Activated CD4-positive, alpha-beta T cell treated with anti-CD3 and anti-CD28 coated beads, Interleukin-10, Interleukin-2, amounts not matched to agents 100 ng/mL and 50 ng/mL, durations not matched to agents 16 hours and 8 hours (primary cell): ENCODE data around the gene NAT8L.
A peak's percentile ranks its signal among the peaks of the same experiment; 100 is the strongest.
"Not testable (repeated sequence)": the region's sequence is repeated elsewhere in the genome, so short reads cannot be mapped to it uniquely, and the experiment has no call there.

Experiments used
- DNase-seq: peaks from one replicate; pipeline ENCODE4 v3.0.0-alpha.2; 2020

Gene NAT8L

DNA sequence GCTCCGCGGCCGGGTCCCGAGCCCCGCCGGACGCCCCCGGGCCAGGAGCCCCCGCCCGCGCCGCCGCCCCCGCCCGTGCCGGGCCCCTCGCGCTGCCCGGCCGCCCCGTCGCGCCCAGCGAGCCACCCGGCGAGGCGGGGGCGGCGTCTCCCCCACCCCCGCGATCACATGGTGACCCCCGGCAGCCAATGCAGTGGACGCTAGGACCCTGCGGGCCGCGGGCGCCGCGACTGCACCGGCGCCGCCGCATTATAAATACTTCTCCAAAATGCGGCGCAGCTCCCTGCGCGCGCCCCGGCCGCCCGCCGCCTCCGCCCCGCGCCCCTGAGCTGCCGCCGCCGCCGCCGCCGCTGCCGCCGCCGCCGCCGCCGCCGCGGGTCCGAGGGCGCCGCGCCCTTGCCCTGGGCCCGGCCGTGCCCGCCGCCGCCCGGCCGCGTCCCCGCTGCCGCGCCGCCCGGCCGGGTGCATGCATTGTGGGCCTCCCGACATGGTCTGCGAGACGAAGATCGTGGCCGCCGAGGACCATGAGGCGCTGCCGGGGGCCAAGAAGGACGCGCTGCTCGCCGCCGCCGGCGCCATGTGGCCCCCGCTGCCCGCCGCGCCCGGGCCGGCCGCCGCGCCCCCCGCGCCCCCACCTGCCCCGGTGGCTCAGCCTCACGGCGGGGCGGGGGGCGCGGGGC lies at the start of gene NAT8L:
Gene NAT8L (plus strand): TSS at position 282 of the 680 bp plus-strand sequence. CDS start 185 bp downstream, at position 467.
- DNase-seq, result no peak

DNA sequence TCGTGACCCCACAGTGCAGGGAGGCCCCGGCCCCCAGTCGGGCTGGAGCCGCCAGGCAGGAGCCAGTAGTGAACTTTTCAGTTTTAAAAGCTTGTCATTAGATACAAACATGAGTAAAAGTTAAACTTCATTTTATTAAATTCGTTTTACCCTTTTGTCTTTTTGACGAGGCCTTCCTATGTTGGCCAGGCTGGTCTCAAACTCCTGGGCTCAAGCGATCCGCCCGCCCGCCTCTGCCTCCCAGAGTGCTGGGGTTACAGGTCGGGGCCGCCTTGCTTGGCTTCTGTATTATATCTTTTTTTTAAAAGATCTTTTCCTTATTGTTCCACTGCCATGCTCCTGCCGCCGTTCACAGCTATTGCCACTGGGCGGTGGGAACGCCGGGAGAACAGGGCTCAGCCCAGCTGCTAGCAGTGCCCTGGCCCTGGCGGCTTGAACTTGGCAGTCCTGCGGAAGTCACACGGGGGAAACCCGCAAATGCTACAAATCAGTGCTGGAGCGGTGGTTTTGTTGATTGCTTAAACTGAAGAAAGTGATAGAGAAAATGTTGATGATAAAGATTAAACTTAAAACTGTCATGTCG lies 49.4 kb upstream of the NAT8L start:
- DNase-seq, result peak; percentile 74

GRCh38 chr4:2011583-2011982 lies 47.5 kb upstream of the NAT8L start:
- DNase-seq, result no peak

- DNase-seq, result no peak
Observed at GRCh38 chr4:2015008-2015407, 44.1 kb upstream of the NAT8L start.

GRCh38 chr4:2021358-2022018 lies 37.6 kb upstream of the NAT8L start:
- not testable (repeated sequence) for DNase-seq

- no peak for DNase-seq
Observed at GRCh38 chr4:2024683-2025082, 34.4 kb upstream of the NAT8L start.

DNA sequence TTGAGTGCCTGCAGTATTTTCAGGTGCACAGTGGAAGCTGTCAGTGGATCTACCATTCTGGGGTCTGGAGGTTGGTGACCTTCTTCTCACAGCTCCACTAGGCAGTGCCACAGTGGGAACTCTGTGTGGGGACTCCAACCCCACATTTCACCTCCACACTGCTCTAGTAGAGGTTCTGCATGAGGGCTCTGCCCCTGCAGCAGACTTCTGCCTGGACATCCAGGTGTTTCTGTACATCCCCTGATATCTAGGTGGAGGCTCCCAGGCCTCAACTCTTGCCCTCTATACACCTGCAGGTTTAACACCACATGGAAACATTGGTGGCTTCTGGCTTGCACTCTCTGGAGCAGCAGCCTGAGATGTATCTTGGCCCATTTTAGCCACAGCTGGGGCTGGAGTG lies 33.3 kb upstream of the NAT8L start:
- no peak for DNase-seq

GRCh38 chr4:2027120-2027519 lies 32.0 kb upstream of the NAT8L start:
- DNase-seq, result not testable (repeated sequence)

- not testable (repeated sequence) for DNase-seq
Observed at GRCh38 chr4:2031161-2031560, 28.0 kb upstream of the NAT8L start.

DNA sequence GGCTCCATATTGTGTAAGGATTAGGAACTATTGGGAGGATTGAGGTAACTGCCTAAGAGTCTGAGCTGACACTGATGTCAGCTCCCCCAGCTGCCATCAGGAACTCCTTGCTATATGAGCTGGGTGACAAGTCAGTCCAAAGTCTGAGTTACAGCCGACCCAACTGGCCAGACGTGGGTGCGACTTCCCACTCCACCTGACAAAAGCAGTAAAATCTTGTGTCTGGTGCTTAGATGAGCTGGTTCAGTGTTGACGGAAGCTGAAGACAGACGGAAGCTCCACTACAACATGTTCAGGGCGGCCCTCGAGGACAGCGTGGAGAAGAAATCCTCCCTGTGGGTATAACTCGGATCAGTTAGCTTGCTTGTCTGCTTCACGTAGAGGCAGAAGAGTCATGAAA lies 22.8 kb upstream of the NAT8L start:
- no peak for DNase-seq

DNA sequence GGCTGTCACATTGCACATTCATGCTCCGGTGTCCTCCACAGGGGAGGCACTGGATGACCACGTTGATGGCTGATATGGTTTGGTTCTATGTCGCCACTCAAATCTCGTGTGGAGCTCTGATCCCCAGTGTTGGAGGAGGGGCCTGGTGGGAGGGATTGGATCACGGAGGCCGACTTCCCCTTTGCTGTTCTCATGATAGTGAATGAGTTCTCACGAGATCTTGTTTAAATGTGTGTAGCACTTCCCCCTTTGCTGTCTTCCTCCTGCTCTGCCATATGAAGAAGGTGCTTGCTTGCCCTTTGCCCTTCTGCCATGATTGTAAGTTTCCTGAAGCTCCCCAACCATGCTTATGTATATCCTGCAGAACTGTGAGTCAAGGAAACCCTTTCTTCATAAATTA lies 22.3 kb upstream of the NAT8L start:
- no peak for DNase-seq

DNA sequence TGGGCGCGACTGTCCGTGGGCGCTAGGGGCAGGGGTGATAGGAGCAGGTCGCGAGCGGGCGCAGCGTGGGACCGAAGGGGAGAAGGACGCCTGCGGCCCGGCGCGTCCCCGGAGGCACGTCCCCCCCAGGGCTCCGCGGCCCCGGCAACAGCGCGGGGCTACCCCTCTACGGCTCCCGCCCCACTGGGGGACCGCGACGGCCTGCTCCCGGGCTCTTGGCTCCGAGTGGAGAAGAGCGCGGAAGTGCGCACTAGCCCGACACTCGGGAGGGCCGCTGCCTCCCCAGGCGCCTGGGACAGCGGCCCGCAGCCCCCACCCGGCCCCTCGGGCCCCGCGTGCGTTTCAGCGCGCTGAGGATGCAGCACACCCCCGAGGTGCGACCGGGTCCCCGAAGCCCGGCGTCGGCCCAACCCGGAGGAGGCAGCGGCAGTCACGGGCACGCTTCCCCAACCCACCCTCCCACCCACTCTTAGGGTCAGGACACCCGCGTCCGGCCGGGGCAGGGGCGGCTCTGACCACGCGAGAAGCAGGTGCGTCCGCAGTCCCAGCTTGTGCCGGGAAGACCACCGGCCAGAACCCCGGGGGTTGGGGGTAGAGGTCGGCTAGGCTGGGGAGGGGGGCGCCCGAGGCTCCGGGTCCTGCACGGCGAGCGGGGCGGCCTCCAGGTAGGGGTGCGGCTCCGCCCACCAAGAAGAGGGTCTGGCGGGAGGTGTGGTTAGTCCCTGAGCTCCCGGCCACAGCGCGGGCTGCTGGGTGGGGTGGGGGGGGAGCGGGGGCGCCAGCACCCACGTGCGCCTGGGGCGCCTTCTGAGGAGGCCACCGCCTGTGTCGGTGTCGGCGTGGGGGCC lies 18.5 kb upstream of the NAT8L start:
- no peak for DNase-seq

- peak; percentile 94 for DNase-seq
Observed at GRCh38 chr4:2041239-2042130, 17.6 kb upstream of the NAT8L start.

GRCh38 chr4:2042204-2042946 lies 16.8 kb upstream of the NAT8L start:
- DNase-seq, result peak; percentile 20

DNA sequence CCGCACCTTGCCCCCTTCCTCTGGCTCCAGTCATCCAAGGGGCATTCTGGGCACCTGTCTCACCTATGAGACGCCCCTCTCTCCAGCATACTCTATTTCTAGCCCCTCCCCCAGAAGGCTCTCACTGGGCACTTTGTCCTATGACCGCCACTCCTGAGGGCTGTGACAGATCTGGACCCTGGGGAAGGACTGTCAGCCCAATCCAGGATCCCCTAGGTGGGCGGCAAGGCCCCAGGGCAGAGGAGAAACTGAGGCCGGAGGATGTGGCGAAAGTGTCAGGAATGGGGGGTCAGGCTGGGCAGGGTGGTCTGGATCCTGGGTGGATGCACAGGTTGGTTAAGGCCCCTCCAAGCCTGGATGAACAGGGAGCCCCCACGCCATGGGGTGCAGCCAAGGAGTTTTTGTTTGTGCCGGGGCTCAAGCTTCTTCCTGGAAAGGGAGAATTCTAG lies 16.2 kb upstream of the NAT8L start:
- DNase-seq, result no peak

DNA sequence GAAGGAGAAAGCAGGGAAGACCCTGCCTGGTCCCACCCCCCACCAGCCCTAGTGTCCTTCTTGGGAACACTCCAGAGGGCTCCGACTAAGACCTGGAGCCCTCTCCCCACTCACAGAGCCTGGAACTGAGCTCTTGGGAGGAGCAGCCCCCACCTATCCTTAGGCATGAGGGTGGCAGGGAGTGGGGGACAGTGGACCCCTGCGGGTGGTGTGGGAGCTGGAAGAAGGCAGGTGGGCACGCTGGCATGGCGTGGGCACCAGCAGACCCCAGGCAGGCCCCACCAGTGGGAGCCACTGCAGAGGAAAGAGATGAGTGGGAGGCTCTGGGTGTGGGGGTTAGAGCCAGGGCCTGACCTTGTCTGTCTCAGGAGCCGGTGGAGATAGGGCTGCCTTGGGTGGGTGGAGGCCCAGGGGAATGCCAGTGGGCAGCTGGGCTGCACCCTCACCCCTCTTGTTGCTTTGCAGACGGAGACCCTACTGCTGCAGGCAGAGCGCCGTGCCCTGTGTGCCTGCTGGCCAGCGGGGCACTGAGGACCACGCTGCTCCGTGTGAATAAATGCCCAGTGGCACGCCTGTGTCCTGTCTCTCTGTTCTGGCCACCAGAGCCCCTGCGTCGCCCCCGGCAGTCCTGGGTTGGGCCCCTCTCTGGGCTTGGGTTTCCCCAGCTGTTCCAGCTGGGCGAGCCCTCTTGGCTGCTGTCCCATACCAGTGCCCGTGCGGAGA lies 15.6 kb upstream of the NAT8L start:
- DNase-seq, result no peak

- no peak for DNase-seq
Observed at GRCh38 chr4:2044119-2044485, 15.0 kb upstream of the NAT8L start.

- DNase-seq, result no peak
Observed at GRCh38 chr4:2044542-2045517, 14.3 kb upstream of the NAT8L start.

GRCh38 chr4:2045518-2045951 lies 13.6 kb upstream of the NAT8L start:
- DNase-seq, result no peak
